SK-N-SH (cell line): ENCODE measurements around the gene RNF13. TPM values are rescaled to one million over a fixed set of nuclear protein-coding genes. Genes with fewer than 3 reads are reported as not detected.

Experiments used
- CTCF ChIA-PET: fragments of 300-600, 350-600 bp; formaldehyde crosslinking; extraction: SDS; loops from one replicate; lab custom pipeline; 2021; lab: Yijun Ruan, JAX
- POLR2A ChIA-PET: fragments of 350-600 bp; sonication (Branson Sonifier 250); formaldehyde crosslinking; extraction: SDS; loops from one replicate; lab custom pipeline; 2020; ENCODE audit warnings: antibody characterized with exemption, inconsistent platforms; lab: Yijun Ruan, JAX
- DNase-seq: peaks from one replicate; pipeline ENCODE4 v3.0.0; 2012
- H2AFZ ChIP-seq: fragments of 200-600 bp; sonication (generic); 2 replicates; pipeline ENCODE4 v1.8.1; 2016; ENCODE audit warnings: antibody characterized with exemption, mild to moderate bottlenecking, low read depth
- H3F3A ChIP-seq: fragments of 200-600 bp; sonication (generic); replicated peaks from 2 replicates; pipeline ENCODE3; 2016; ENCODE audit warnings: antibody characterized with exemption, mild to moderate bottlenecking; ENCODE audit not compliant: insufficient read depth
- H3K27ac ChIP-seq, 2 experiments: fragments of 200-500 bp in 1 of 2; fragments of 200-600 bp in 1 of 2; sonication (Bioruptor generic) in 1 of 2; sonication (generic), shearing (Covaris generic) in 1 of 2; 2 replicates each; pipeline versions ENCODE4 v1.5.1 to v1.6.1; 2014 to 2016; ENCODE audit warnings: low read depth in 2 of 2, inconsistent platforms in 1 of 2, low read length in 1 of 2, mild to moderate bottlenecking in 1 of 2, mixed read lengths in 1 of 2
- H3K27me3 ChIP-seq: fragments of 200-600 bp; sonication (generic), shearing (Covaris generic); 2 replicates; pipeline ENCODE4 v1.6.1; 2016; ENCODE audit warnings: mixed run types; ENCODE audit not compliant: insufficient read depth
- H3K36me3 ChIP-seq, 2 experiments: fragments of 200-500 bp in 1 of 2; fragments of 200-600 bp in 1 of 2; sonication (Bioruptor generic) in 1 of 2; sonication (generic) in 1 of 2; replicated peaks in 1 of 2; 2 replicates each; pipeline versions ENCODE3 to v1.5.1; 2014 to 2016; ENCODE audit warnings: low read length in 1 of 2, mild to moderate bottlenecking in 1 of 2; ENCODE audit not compliant: insufficient read depth in 2 of 2, control insufficient read depth in 1 of 2
- H3K4me1 ChIP-seq, 2 experiments: fragments of 200-500 bp in 1 of 2; fragments of 200-600 bp in 1 of 2; sonication (Bioruptor generic) in 1 of 2; sonication (generic), shearing (Covaris generic) in 1 of 2; 2 replicates each; pipeline versions ENCODE4 v1.5.1 to v1.6.1; 2014 to 2016; ENCODE audit warnings: low read depth in 1 of 2, low read length in 1 of 2, mixed run types in 1 of 2; ENCODE audit not compliant: insufficient read depth in 2 of 2, control insufficient read depth in 1 of 2
- H3K4me2 ChIP-seq: fragments of 200-600 bp; sonication (generic), shearing (Covaris generic); 2 replicates; pipeline ENCODE4 v1.6.1; 2017; ENCODE audit warnings: mixed run types
- H3K4me3 ChIP-seq, 2 experiments: fragments of 200-500 bp in 1 of 2; fragments of 200-600 bp in 1 of 2; sonication (Bioruptor generic) in 1 of 2; sonication (generic), shearing (Covaris generic) in 1 of 2; 2 replicates each; pipeline versions ENCODE4 v1.5.1 to v1.8.1; 2014 to 2016; ENCODE audit warnings: low read depth in 2 of 2, inconsistent platforms in 1 of 2, low read length in 1 of 2, mild to moderate bottlenecking in 1 of 2, mixed read lengths in 1 of 2, moderate library complexity in 1 of 2
- H3K79me2 ChIP-seq: fragments of 200-600 bp; sonication (generic); 2 replicates; pipeline ENCODE4 v1.8.1; 2017; ENCODE audit warnings: mild to moderate bottlenecking; ENCODE audit not compliant: insufficient read depth
- H3K9ac ChIP-seq: fragments of 200-600 bp; sonication (generic); 2 replicates; pipeline ENCODE4 v1.6.1; 2017; ENCODE audit warnings: mixed run types
- H3K9me2 ChIP-seq: fragments of 200-600 bp; sonication (generic); 2 replicates; pipeline ENCODE4 v1.6.1; 2017; ENCODE audit warnings: mixed run types
- H3K9me3 ChIP-seq: fragments of 200-600 bp; sonication (generic); 2 replicates; pipeline ENCODE4 v1.6.1; 2017; ENCODE audit warnings: mixed run types, mild to moderate bottlenecking, moderate library complexity
- H4K20me1 ChIP-seq: fragments of 200-600 bp; sonication (generic); 2 replicates; pipeline ENCODE4 v1.6.1; 2017; ENCODE audit warnings: mild to moderate bottlenecking, mixed run types; ENCODE audit not compliant: insufficient read depth
- CTCF ChIP-seq: fragments of 200-600 bp; sonication (generic); IDR thresholded peaks from 2 replicates; pipeline ENCODE4 v1.6.1; 2017; ENCODE audit warnings: antibody characterized with exemption, mild to moderate bottlenecking, moderate library complexity
- EP300 ChIP-seq, 2 experiments: IDR thresholded peaks; 2 replicates each; pipeline versions ENCODE4 v1.4.0 to v1.6.1; 2012; ENCODE audit warnings: borderline replicate concordance in 1 of 2, low read depth in 1 of 2, low read length in 1 of 2
- FOXJ3 ChIP-seq: sonication (generic); formaldehyde crosslinking; IDR thresholded peaks from 2 replicates; pipeline ENCODE4 v1.5.1; 2020; ENCODE audit warnings: mild to moderate bottlenecking, missing genetic modification reagents
- FOXM1 ChIP-seq: IDR thresholded peaks from 2 replicates; pipeline ENCODE4 v1.4.0; 2012; ENCODE audit warnings: low read depth, mild to moderate bottlenecking
- GABPA ChIP-seq: IDR thresholded peaks from 2 replicates; pipeline ENCODE4 v1.4.0; 2012; ENCODE audit warnings: low read depth, mild to moderate bottlenecking
- MEF2A ChIP-seq: IDR thresholded peaks from 2 replicates; pipeline ENCODE4 v1.4.0; 2012; ENCODE audit warnings: low read depth, borderline replicate concordance
- MXI1 ChIP-seq: IDR thresholded peaks from 2 replicates; pipeline ENCODE4 v1.6.1; 2012; ENCODE audit warnings: mild to moderate bottlenecking, low read depth, low read length, improper control_type of control experiment
- NFIC ChIP-seq: IDR thresholded peaks from 2 replicates; pipeline ENCODE4 v1.4.0; 2012; ENCODE audit warnings: borderline replicate concordance
- PBX3 ChIP-seq: IDR thresholded peaks from 2 replicates; pipeline ENCODE4; 2012
- RAD21 ChIP-seq: IDR thresholded peaks from 2 replicates; pipeline ENCODE4 v1.6.1; 2012; ENCODE audit warnings: mild to moderate bottlenecking, low read length
- RFX5 ChIP-seq: IDR thresholded peaks from 2 replicates; pipeline ENCODE4 v1.6.1; 2012; ENCODE audit warnings: mild to moderate bottlenecking, improper control_type of control experiment, low read length
- RXRA ChIP-seq: IDR thresholded peaks from 2 replicates; pipeline ENCODE4 v1.4.0; 2012; ENCODE audit warnings: low read depth, mild to moderate bottlenecking, borderline replicate concordance
- SIN3A ChIP-seq: IDR thresholded peaks from 2 replicates; pipeline ENCODE4 v1.6.1; 2012; ENCODE audit warnings: low read depth, mild to moderate bottlenecking, low read length, moderate library complexity, borderline replicate concordance
- SMC3 ChIP-seq: IDR thresholded peaks from 2 replicates; pipeline ENCODE4 v1.6.1; 2012; ENCODE audit warnings: low read depth, low read length, improper control_type of control experiment
- TCF12 ChIP-seq: IDR thresholded peaks from 2 replicates; pipeline ENCODE4 v1.4.0; 2012
- ZBTB33 ChIP-seq: IDR thresholded peaks from 2 replicates; pipeline ENCODE4 v1.4.0; 2012; ENCODE audit warnings: low read depth, borderline replicate concordance
- WGBS: methylation state at CpG from one replicate; pipeline ENCODE4 v1.1.6; 2017; ENCODE audit warnings: low lambda C conversion rate; 5-methylcytosine and 5-hydroxymethylcytosine counted together
- polyA plus RNA-seq, 3 experiments: library from polyadenylated mRNA; depleted of rRNA; stranded (reverse); fragments of >200 nt; gene quantifications; 2 replicates each; pipeline ENCODE4 v1.2.3, GENCODE V29; 2012

RNF13 gene
- polyA plus RNA-seq, 1 of the 3 experiments (the other 2 are of a cell fraction): 14.9 TPM

- 0% methylated on average over 2 of the region's 2 CpGs for WGBS
- Histone ChIP-seq H3K27me3 (no peaks in the 10 kb centered on the region), H3K79me2 (no peaks in the 10 kb centered on the region), H3K27ac (peak overlapping the region in 1 of 2 experiments; percentile 51; a peak in 2 of 4 replicates), H4K20me1 (no peaks in the 10 kb centered on the region), H2AFZ (no peak overlapping the region), H3K36me3 (peaks cover 0 to 5% of the 10 kb centered on the region in 2 experiments), H3K4me2 (no peak overlapping the region), H3K9me3 (no peaks in the 10 kb centered on the region), H3F3A (peaks cover 3% of the 10 kb centered on the region), H3K4me1 (no peaks in the 10 kb centered on the region)
- POLR2A ChIA-PET: interaction anchor here (0.6 to 1.6 kb wide), 6 partner anchors 67 to 304 kb away, joined by 3 to 4 read pairs (median 3); partner anchors contain the start of gene RNF13
- TF ChIP-seq MXI1: no peak
- no peak for TF ChIP-seq RXRA
- no peak for TF ChIP-seq RFX5
- TF ChIP-seq RAD21: peak; percentile 88
- TF ChIP-seq ZBTB33: no peak
- peak; percentile 61; the same call in 1 of the 2 replicates for TF ChIP-seq SMC3
- no peak for TF ChIP-seq SIN3A
- TF ChIP-seq FOXJ3 (CRISPR knock-in tag): no peak
- peak; percentile 81 for TF ChIP-seq CTCF
- TF ChIP-seq, all 33 proteins: peak for 3
- no peak overlapping the region for H3K4me3 ChIP-seq
- CTCF ChIA-PET: interaction anchor here (0.6 to 3.3 kb wide), 55 partner anchors 10 to 662 kb away, joined by 3 to 54 read pairs (median 5); partner anchors contain the start of genes COMMD2 and PFN2
- no peak overlapping the region for H3K9ac ChIP-seq
- peak; percentile 44 for DNase-seq
- no peaks in the 10 kb centered on the region for H3K9me2 ChIP-seq
Measured at GRCh38 chr3:149879872-149880271, 66.9 kb downstream of the RNF13 start.

GRCh38 chr3:149881879-149882278 is 68.9 kb downstream of the RNF13 start:
- H3K9me3 ChIP-seq: no peaks in the 10 kb centered on the region
- no peak for DNase-seq
- no peaks in the 10 kb centered on the region for H3K27me3 ChIP-seq
- no peak overlapping the region for H3K9ac ChIP-seq
- no peaks in the 10 kb centered on the region for H3K9me2 ChIP-seq
- no peaks in the 10 kb centered on the region for H3K4me1 ChIP-seq
- no peaks in the 10 kb centered on the region for H3K79me2 ChIP-seq
- H2AFZ ChIP-seq: no peak overlapping the region
- no peaks in the 10 kb centered on the region for H3F3A ChIP-seq
- 72% methylated on average over 4 of the region's 4 CpGs for WGBS
- TF ChIP-seq SIN3A (no peak), RXRA (no peak), RAD21 (no peak), EP300 (IDR thresholded peaks at IDR 0.05; ENCODE audit: borderline replicate concordance in 1 of 2, low read depth in 1 of 2, low read length in 1 of 2) (no peak), FOXM1 (no peak), CTCF (no peak), GABPA (no peak), PBX3 (no peak), NFIC (no peak), MEF2A (no peak), TCF12 (no peak)
- TF ChIP-seq, all 33 proteins: peak for 0
- POLR2A ChIA-PET: no interaction called here
- Histone ChIP-seq H3K4me3 (no peak overlapping the region), H3K4me2 (no peak overlapping the region), H4K20me1 (no peaks in the 10 kb centered on the region), H3K27ac (no peak overlapping the region), H3K36me3 (peaks cover 0 to 5% of the 10 kb centered on the region in 2 experiments)
- CTCF ChIA-PET: interaction anchor here (0.7 to 2.6 kb wide), 6 partner anchors 15 to 569 kb away, joined by 3 to 18 read pairs (median 3); no protein-coding TSS in a partner anchor
